NOMO-1 treated with dmso at 0.1 percent for 144 hours (cell line): Measurements from ENCODE around the gene CLMN.
"Not testable (repeated sequence)": the region's sequence is repeated elsewhere in the genome, so short reads cannot be mapped to it uniquely, and the experiment has no call there.

Experiments
- DNase-seq: peaks from one replicate; lab custom pipeline; 2025; ENCODE audit not compliant: unreplicated experiment; lab: John Stamatoyannopoulos, UW

The CLMN gene

DNA sequence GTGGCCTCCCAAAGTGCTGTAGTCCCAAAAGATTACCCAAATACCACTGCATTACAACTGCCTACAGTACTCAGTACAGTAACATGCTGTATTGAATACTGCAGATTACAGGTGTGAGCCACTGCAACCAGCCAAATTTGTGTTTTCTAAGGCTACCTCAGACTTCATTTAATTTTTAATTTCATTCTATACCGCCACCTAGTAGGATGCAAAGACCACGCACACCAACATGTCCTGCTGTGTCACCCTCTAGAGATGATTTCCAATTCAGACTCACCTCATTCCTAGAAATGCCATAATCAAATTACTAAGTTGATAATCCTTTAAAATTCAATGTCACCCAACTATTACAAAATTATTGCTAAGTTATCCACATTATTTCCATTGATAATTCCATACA lies 177.5 kb downstream of the CLMN start:
- no peak for DNase-seq

DNA sequence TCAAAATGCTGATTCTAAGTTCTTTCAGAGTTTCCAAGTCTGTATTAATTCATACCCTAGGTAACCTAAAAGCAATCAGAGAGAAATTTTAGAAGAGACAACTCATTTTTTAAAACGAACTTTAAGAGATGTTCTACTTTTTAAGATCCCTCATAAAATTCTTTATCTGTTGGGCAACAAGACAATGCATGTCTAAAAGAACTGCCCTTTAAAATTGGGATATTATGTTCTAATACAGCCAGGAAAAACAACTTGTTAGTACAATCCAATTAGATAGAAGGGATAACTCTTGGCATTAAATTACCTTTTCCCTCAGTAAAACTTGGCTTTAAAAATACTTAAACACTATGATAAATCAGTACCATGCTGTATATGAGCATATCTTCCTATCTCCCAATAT lies 178.0 kb downstream of the CLMN start:
- no peak for DNase-seq

DNA sequence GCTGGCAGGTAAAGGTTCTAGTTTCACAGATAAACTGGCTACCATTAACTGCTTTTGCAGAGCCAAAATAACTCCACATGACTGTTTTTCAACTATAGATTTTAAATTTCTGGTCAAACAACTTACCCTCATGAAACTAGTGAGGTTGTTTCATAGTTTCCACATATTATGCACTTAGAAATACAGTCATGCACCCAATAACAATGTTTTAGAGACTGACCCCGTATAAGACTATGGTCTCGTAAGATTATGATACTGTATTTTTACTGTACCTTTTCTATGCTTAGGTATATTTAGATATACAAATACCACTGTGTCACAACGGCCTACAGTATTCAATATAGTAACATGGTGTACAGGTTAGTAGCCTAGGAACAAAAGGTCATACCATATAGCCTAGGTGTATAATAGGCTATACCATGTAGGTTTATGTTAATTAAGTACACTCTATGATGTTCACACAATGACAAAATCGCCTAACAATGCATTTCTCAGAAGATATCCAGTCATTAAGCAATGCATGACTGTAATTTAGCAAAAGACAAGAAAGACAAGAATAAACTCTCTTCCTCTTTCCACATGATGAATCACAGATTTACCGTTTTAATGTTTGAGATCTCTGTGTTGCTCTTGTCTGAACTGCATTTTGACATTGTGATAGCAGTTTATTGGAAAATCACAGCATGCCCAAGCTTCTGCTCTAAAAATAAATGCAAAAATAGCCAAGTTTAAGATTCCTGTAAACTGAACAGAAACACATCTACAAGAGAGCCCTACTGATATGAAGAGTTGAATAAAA lies 179.4 kb downstream of the CLMN start:
- DNase-seq = peak; percentile 40

DNA sequence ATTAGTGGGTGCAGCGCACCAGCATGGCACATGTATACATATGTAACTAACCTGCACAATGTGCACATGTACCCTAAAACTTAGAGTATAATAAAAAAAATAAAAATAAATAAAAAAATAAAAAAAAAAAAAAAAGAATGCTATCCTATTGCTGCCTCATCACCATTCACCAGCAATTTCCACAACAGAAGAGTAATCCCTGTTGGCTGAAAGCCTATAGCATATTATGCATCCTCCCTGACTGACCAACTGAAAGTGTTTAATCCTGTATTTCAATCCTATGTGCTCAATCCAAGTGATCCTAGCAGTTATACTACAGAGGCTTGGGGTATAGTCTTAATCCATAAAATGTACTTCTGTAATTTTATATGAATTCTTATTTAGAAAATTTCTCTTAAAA lies 180.8 kb downstream of the CLMN start:
- DNase-seq = no peak

DNA sequence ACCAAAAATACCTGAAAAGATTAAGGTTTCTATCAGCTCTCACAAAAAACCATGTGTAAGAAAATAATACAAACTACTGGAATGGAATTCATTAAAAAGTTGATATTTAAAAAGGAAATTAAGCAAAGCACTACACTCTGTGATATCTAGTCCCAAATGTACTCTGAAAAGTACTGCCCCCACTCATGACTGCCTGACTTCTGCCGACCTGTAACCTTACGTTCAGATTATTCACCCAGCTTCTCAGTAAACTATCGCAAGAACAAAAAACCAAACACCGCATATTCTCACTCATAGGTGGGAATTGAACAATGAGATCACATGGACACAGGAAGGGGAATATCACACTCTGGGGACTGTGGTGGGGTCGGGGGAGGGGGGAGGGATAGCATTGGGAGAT lies 181.3 kb downstream of the CLMN start:
- DNase-seq = not testable (repeated sequence)

DNA sequence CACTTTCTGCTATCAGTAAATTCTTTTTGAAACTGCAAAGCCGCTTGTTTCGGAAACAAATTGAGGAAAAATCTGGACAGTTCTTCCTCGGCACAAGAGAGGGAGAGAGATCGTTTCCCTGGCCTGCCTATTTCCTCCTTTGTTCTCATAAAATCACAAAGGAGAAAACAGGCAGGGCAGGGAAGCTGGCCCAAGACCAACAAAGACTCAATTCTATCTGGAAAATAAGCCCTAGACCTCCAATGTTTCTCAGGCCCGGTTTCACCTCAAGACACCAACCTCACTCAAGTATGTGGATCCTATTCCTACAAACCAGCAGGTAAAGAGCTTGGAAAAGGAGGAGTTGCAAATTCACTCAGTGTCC lies 181.9 kb downstream of the CLMN start:
- no peak for DNase-seq

DNA sequence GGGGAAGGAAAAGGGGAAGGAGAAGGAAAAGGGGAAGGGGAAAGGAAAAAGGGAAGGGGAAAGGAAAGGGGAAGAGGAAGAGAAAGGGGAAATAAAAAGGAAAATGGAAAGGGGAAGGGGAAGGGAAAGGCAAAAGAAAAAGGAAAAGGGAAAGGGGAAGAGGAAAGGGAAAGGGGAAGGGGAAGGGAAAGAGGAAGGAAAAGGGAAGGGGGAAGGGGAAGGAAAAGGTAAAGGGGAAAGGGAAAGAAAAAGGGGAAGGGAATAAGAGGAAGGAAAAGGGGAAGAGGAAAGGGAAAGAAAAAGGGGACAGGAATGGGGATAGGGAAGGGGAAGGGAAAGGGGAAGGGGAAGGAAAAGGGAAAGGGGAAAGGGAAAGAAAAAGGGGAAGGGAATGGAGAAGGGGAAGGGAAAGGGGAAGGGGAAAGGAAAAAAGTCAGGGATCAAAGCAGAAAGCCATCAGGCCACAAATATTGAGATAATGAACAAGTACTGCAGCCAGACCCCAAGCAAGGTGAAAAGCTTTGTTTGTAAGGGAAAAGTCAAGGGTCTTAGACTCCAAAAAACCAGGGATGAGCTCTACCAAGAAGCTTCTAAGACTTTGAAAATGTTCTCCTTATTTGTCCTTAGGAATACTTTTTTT lies 182.4 kb downstream of the CLMN start:
- no peak for DNase-seq

DNA sequence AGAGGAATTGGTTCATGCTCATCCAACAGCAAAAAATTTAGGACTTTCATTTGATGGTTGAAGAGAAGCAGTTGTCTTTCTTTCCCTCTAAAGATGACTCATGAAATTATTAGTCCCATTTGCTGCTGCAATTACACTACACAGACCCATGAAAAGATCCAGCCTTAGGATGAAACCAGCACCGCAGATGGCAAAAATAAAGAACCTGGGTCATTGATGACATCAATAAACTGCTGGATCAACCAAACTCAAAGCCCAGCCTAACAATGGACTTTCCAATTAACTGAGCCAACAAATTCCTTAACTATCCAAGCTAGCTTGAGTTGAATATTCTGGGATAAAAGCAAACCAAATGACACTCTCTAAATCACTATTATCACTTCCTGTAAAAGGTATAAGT lies 183.1 kb downstream of the CLMN start:
- DNase-seq = no peak

DNA sequence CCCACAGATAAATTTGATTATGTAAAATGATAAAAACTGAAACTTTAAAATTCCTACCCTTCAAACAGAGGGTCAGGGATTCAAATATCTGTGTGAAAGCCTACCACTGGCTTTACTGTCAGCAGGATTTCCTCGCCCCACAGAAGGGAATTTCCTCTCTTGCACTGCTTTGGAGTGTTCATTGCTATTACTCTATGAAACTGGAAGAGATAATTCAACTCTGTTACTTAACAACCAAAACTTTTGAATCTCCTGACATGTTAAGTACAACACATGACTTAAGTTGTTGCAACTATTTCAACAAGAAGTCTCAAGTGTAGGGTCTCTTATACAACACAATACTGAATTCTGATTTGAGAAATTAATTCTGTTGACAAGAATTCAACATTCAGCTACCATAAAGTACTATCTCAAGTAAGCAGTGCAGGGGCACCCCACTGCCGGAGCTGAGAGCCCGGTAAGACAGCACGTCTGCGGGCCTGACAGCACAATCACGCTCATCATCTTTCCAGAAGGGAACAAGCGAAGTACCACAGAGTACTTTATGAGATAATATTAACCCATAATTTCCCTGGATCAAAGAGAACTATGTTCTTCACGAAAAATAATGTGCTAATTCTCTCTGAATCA lies 185.3 kb downstream of the CLMN start:
- no peak for DNase-seq

DNA sequence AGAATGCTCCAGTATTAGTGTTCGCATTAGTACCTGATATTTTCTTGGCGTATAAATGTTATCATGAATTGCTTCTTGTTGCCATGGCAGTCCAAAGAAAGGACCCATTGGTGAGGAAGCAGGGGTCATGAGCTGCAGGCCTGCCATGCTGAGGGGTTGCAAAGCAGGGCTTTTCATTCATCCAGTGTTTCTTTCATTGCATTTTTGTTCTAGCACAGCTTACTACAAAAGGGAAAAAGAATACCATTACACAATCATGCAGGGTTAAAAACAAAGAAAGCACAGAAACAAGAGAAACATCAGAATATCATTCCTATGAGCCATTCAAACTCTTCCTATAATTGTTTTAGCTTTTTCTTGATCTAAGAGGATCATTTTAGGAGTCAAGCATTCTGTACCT lies 186.4 kb downstream of the CLMN start:
- DNase-seq = no peak

DNA sequence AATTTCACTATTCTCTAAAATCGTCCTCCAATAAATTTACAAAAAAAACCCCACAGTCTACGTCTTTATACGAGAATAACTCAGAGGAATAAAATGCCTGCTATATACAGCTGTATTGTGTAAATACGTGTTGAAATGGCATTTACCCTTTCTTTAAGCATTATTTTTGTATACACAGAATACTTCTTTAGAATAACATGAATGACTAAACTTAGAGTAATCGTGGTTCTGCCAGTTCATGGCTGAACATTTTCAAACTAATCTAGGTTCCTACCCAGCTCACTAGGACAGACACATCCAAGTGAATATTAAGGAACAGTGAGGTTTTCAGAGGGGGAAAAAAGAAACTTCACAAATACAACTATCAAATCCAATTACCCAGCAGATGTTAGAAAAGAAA lies 186.9 kb downstream of the CLMN start:
- no peak for DNase-seq
